Keratinocyte (primary cell): ENCODE data around the gene LGI4. TPM values are rescaled to one million over a fixed set of nuclear protein-coding genes. Genes with fewer than 3 reads are reported as not detected.

Experiments
- DNase-seq: peaks from one replicate; pipeline ENCODE4 v3.0.0-alpha.2; 2011; ENCODE audit warnings: low read depth, missing footprints, low spot score
- FAIRE-seq: peaks from 2 replicates; lab custom pipeline; 2011; peaks lifted over from hg19 to GRCh38; lab: Jason Lieb, UNC
- H2AFZ ChIP-seq: 2 replicates; pipeline ENCODE4 v1.6.0; 2012; ENCODE audit warnings: low read length, control low read depth, inconsistent platforms; ENCODE audit not compliant: control insufficient read depth
- H3K27ac ChIP-seq: 2 replicates; pipeline ENCODE4 v1.5.1; 2011; ENCODE audit warnings: low read length; ENCODE audit not compliant: control insufficient read depth, insufficient read depth
- H3K27me3 ChIP-seq: 3 replicates; pipeline ENCODE4 v1.6.0; 2011; ENCODE audit warnings: low read length; ENCODE audit not compliant: control insufficient read depth, insufficient read depth; ENCODE audit errors: extremely low read depth
- H3K36me3 ChIP-seq, 2 experiments: 2 replicates in 1 of 2; 3 replicates in 1 of 2; pipeline ENCODE4 v1.5.1; 2011; ENCODE audit warnings: low read length in 2 of 2, mild to moderate bottlenecking in 1 of 2; ENCODE audit not compliant: control insufficient read depth in 2 of 2, insufficient read depth in 2 of 2; ENCODE audit errors: extremely low read depth in 1 of 2
- H3K4me1 ChIP-seq: 3 replicates; pipeline ENCODE4 v1.5.1; 2011; ENCODE audit warnings: low read length; ENCODE audit not compliant: control insufficient read depth, insufficient read depth; ENCODE audit errors: extremely low read depth
- H3K4me2 ChIP-seq: 3 replicates; pipeline ENCODE4 v1.6.0; 2011; ENCODE audit warnings: low read depth, low read length; ENCODE audit not compliant: control insufficient read depth, insufficient read depth; ENCODE audit errors: extremely low read depth
- H3K4me3 ChIP-seq, 3 experiments: fragments of 200-600 bp in 1 of 3; sonication (generic) in 1 of 3; 2 replicates in 2 of 3; 3 replicates in 1 of 3; pipeline ENCODE4 v1.5.1; 2011 to 2016; ENCODE audit warnings: low read length in 3 of 3, mild to moderate bottlenecking in 3 of 3, control low read depth in 2 of 3, inconsistent platforms in 1 of 3, low read depth in 1 of 3, mixed read lengths in 1 of 3, mixed run types in 1 of 3, moderate library complexity in 1 of 3; ENCODE audit not compliant: control insufficient read depth in 2 of 3, insufficient read depth in 2 of 3; ENCODE audit errors: extremely low read depth in 1 of 3
- H3K79me2 ChIP-seq: 2 replicates; pipeline ENCODE4 v1.6.0; 2012; ENCODE audit warnings: low read length; ENCODE audit not compliant: control insufficient read depth, insufficient read depth
- H3K9ac ChIP-seq: 3 replicates; pipeline ENCODE4 v1.6.0; 2011; ENCODE audit warnings: low read length; ENCODE audit not compliant: control insufficient read depth, insufficient read depth; ENCODE audit errors: extremely low read depth
- H3K9me1 ChIP-seq: 3 replicates; pipeline ENCODE4 v1.6.0; 2011; ENCODE audit warnings: low read length; ENCODE audit not compliant: control insufficient read depth, insufficient read depth; ENCODE audit errors: extremely low read depth
- H3K9me3 ChIP-seq: 2 replicates; pipeline ENCODE4 v1.5.1; 2012; ENCODE audit warnings: low read depth, low read length; ENCODE audit not compliant: control insufficient read depth
- H4K20me1 ChIP-seq: 3 replicates; pipeline ENCODE4 v1.6.0; 2011; ENCODE audit warnings: low read length; ENCODE audit not compliant: control insufficient read depth, insufficient read depth; ENCODE audit errors: extremely low read depth
- CTCF ChIP-seq, 3 experiments: IDR thresholded peaks in 1 of 3; conservative IDR thresholded peaks in 1 of 3; optimal IDR thresholded peaks in 1 of 3; 2 replicates in 2 of 3; 3 replicates in 1 of 3; pipeline versions ENCODE3 to v1.5.1; 2011; ENCODE audit warnings: low read length in 3 of 3, mild to moderate bottlenecking in 3 of 3, moderate library complexity in 2 of 3, control low read depth in 1 of 3, inconsistent platforms in 1 of 3; ENCODE audit not compliant: insufficient read depth in 2 of 3; ENCODE audit errors: extremely low read depth in 1 of 3
- EZH2 ChIP-seq: IDR thresholded peaks from one replicate; pipeline ENCODE4 v1.6.1; 2012; ENCODE audit warnings: inconsistent platforms, mild to moderate bottlenecking, low read length, moderate library complexity
- dilution Hi-C: fragments of 300-500 bp; cut with MboI; formaldehyde crosslinking; loops from one replicate; pipeline ENCODE4 v1.7.0; 2020; ENCODE audit warnings: low sequenced_read_pairs; ENCODE audit not compliant: extremely low pct_ligation_motif_present
- polyA plus RNA-seq, 5 experiments: library from polyadenylated mRNA; depleted of rRNA in 3 of 5; stranded (reverse) in 3 of 5; stranded (forward) in 1 of 5; unstranded in 1 of 5; fragments of >200 nt; gene quantifications; 1 replicate in 1 of 5; 2 replicates in 3 of 5; 3 replicates in 1 of 5; pipeline versions ENCODE4 v1.2.1 to v1.2.3, GENCODE V29; 2011 to 2012; ENCODE audit warnings: missing spikeins in 2 of 5, low read depth in 1 of 5, low replicate concordance in 1 of 5

Gene LGI4
- polyA plus RNA-seq, 1 donor (not counting 4 experiments of a cell fraction or from before 2014, with no cell fraction given), result 0.01 TPM

GRCh38 chr19:35142606-35143230, 7.9 kb upstream of the LGI4 start:
- Histone ChIP-seq H3K27ac (no peak overlapping the region), H2AFZ (no peak overlapping the region), H3K4me3 (no peak overlapping the region), H3K9me3 (no peaks in the 10 kb centered on the region), H3K27me3 (peaks cover 19% of the 10 kb centered on the region), H4K20me1 (no peaks in the 10 kb centered on the region), H3K4me2 (peak overlapping the region; percentile 56), H3K9me1 (no peaks in the 10 kb centered on the region), H3K79me2 (no peaks in the 10 kb centered on the region), H3K9ac (no peak overlapping the region), H3K36me3 (no peaks in the 10 kb centered on the region), H3K4me1 (peaks cover 21% of the 10 kb centered on the region)
- TF ChIP-seq CTCF (optimal IDR thresholded peaks at IDR 0.05 in 1 of 3, IDR thresholded peaks at IDR 0.05 in 1 of 3, conservative IDR thresholded peaks at IDR 0.05 in 1 of 3; ENCODE audit: extremely low read depth in 1 of 3, insufficient read depth in 2 of 3, low read length in 3 of 3) (peak; percentile 14 to 73 (median 57)), EZH2 (peak; percentile 3)
- FAIRE-seq (no peak), DNase-seq (no peak)
- dilution Hi-C loops, result no loop called here

DNA sequence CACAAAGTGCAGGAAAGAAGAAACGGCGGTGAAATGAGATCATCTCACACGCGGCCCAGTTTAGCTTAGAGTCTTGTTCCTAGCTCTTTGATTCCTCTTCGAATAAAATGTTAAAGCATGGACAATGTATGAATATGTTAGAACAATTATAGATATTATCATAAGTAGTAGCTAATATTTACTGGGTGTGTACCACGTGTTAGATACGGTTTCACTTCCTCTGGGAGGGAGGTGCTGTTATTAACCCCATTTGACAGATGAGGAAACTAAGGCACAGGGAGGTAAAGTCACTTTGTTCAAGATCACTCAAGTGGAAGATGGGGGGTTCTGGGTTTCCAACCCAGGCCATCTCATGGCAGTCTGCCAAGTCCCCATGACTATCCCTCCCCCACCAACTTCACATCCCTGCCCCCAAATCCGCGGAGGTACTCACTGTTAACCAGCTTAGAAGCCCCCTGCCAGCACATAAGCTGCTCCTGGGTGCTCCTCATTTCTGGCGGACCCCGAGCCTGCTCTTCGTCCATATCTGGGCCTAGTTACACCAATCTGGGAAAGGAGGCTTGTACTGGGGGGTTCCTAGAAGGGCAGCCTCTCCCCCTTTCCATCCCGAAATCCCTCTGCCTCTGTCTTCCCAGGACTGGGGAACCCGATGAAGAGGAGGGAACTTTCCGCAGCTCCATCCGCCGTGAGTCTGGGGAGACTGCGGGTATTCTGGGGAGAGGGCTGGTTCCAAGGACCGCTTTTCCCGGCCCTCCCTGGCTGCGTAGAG, 7.2 kb upstream of the LGI4 start:
- Histone ChIP-seq H4K20me1 (no peaks in the 10 kb centered on the region), H2AFZ (no peak overlapping the region), H3K9me3 (no peaks in the 10 kb centered on the region), H3K9ac (no peak overlapping the region), H3K4me3 (no peak overlapping the region), H3K79me2 (no peaks in the 10 kb centered on the region), H3K9me1 (no peaks in the 10 kb centered on the region), H3K4me1 (peaks cover 24% of the 10 kb centered on the region), H3K27me3 (peaks cover 19% of the 10 kb centered on the region), H3K27ac (no peak overlapping the region), H3K4me2 (peak overlapping the region; percentile 56), H3K36me3 (no peaks in the 10 kb centered on the region)
- dilution Hi-C loops, result no loop called here
- FAIRE-seq (peak; percentile 20), DNase-seq (no peak)
- TF ChIP-seq EZH2, result peak; percentile 40
- no peak for TF ChIP-seq CTCF (optimal IDR thresholded peaks at IDR 0.05 in 1 of 3, IDR thresholded peaks at IDR 0.05 in 1 of 3, conservative IDR thresholded peaks at IDR 0.05 in 1 of 3; ENCODE audit: extremely low read depth in 1 of 3, insufficient read depth in 2 of 3, low read length in 3 of 3)
